ENCODE results near the gene NOTCH1.

Gene NOTCH1

GRCh38 chr9:136482793-136483588 is 62.9 kb downstream of the NOTCH1 start, which contains the start of gene SEC16A:
TSS of gene SEC16A (minus strand) at chr9:136483040. CDS start at chr9:136477615, 5,425 bp downstream.
- H3K4me3 ChIP-seq (ENCODE audit: low read depth in 1 of 2, low read length in 2 of 2) = peak within 1 kb of the TSS; percentile 67 to 90; a peak in 3 of 4 replicates
- H3K79me2 ChIP-seq (ENCODE audit: insufficient read depth, low read length) = peaks cover 50% of the 10 kb centered on the region
- H3K9ac ChIP-seq (ENCODE audit: low read depth, low read length) = peak within 1 kb of the TSS; percentile 93
- peaks cover 49% of the 10 kb centered on the region for H4K20me1 ChIP-seq (ENCODE audit: insufficient read depth, low read length)
- H3K4me1 ChIP-seq (ENCODE audit: insufficient read depth, low read length) = peaks cover 39% of the 10 kb centered on the region
- peak within 1 kb of the TSS; percentile 92 for H2AFZ ChIP-seq (ENCODE audit: low read depth, low read length)
- no peak for TF ChIP-seq CTCF (IDR thresholded peaks at IDR 0.05; ENCODE audit: borderline replicate concordance, extremely low read depth, low read length, poor library complexity, severe bottlenecking)
- no peak for TF ChIP-seq EZH2 (IDR thresholded peaks at IDR 0.05; ENCODE audit: borderline replicate concordance, low read depth, low read length, severe bottlenecking)
- H3K36me3 ChIP-seq (ENCODE audit: insufficient read depth, low read length) = peaks cover 13% of the 10 kb centered on the region
- peak; percentile 74 for ATAC-seq (ENCODE audit: insufficient read depth, low read depth)
- H3K27ac ChIP-seq (ENCODE audit: low read length) = peak within 1 kb of the TSS; percentile 100
- no peaks in the 10 kb centered on the region for H3K9me3 ChIP-seq (ENCODE audit: insufficient read depth, low read length, severe bottlenecking)
- H3K4me2 ChIP-seq (ENCODE audit: insufficient read depth, low read length) = peak within 1 kb of the TSS; percentile 93
- DNase-seq = peak; percentile 98
- H3K27me3 ChIP-seq (ENCODE audit: insufficient read depth, low read length, poor library complexity) = no peaks in the 10 kb centered on the region

- Histone ChIP-seq H4K20me1 (ENCODE audit: insufficient read depth, low read length) (peaks cover 56% of the 10 kb centered on the region), H3K4me2 (ENCODE audit: insufficient read depth, low read length) (peak overlapping the region; percentile 83), H3K4me1 (ENCODE audit: insufficient read depth, low read length) (peaks cover 39% of the 10 kb centered on the region), H3K79me2 (ENCODE audit: insufficient read depth, low read length) (peaks cover 58% of the 10 kb centered on the region), H3K27ac (ENCODE audit: low read length) (peak overlapping the region; percentile 73), H3K4me3 (ENCODE audit: low read depth in 1 of 2, low read length in 2 of 2) (peak overlapping the region; percentile 62 to 90; a peak in 3 of 4 replicates), H2AFZ (ENCODE audit: low read depth, low read length) (peak overlapping the region; percentile 59), H3K27me3 (ENCODE audit: insufficient read depth, low read length, poor library complexity) (no peaks in the 10 kb centered on the region), H3K9me3 (ENCODE audit: insufficient read depth, low read length, severe bottlenecking) (no peaks in the 10 kb centered on the region), H3K9ac (ENCODE audit: low read depth, low read length) (peak overlapping the region; percentile 87), H3K36me3 (ENCODE audit: insufficient read depth, low read length) (peaks cover 21% of the 10 kb centered on the region)
- DNase-seq (no peak), ATAC-seq (ENCODE audit: insufficient read depth, low read depth) (no peak)
- TF ChIP-seq EZH2 (IDR thresholded peaks at IDR 0.05; ENCODE audit: borderline replicate concordance, low read depth, low read length, severe bottlenecking) (no peak), CTCF (IDR thresholded peaks at IDR 0.05; ENCODE audit: borderline replicate concordance, extremely low read depth, low read length, poor library complexity, severe bottlenecking) (no peak)
These were observed 63.6 kb downstream of the NOTCH1 start for GRCh38 chr9:136482046-136482792.

DNA sequence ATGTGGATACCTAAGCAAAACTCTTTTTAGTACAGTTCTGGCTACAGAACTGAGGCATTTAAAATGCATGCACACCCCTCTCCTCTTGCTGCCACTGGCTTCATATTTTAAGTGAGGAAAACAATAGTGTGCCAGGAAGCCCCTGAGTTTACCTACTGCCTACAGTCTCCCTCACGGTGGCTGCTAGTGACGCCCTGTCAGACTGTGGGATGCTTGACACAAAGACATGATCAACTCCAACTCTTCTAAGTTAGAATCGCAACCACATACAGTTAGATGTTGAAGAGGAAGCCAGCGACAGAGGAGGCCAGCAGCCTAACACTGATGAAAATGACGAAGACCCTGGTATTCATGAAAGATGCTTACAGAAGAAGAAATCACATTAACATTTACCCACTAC is 64.3 kb downstream of the NOTCH1 start:
- H3K27ac ChIP-seq (ENCODE audit: low read length) = peak overlapping the region; percentile 73
- no peak for TF ChIP-seq EZH2 (IDR thresholded peaks at IDR 0.05; ENCODE audit: borderline replicate concordance, low read depth, low read length, severe bottlenecking)
- no peak for TF ChIP-seq CTCF (IDR thresholded peaks at IDR 0.05; ENCODE audit: borderline replicate concordance, extremely low read depth, low read length, poor library complexity, severe bottlenecking)
- no peak overlapping the region for H2AFZ ChIP-seq (ENCODE audit: low read depth, low read length)

More for the DNA sequence above, 64.3 kb downstream of the NOTCH1 start:
- Histone ChIP-seq H4K20me1 (ENCODE audit: insufficient read depth, low read length) (peaks cover 62% of the 10 kb centered on the region), H3K4me3 (ENCODE audit: low read depth in 1 of 2, low read length in 2 of 2) (peak overlapping the region; percentile 62 to 90; a peak in 3 of 4 replicates), H3K79me2 (ENCODE audit: insufficient read depth, low read length) (peaks cover 65% of the 10 kb centered on the region), H3K4me1 (ENCODE audit: insufficient read depth, low read length) (peaks cover 39% of the 10 kb centered on the region), H3K27me3 (ENCODE audit: insufficient read depth, low read length, poor library complexity) (no peaks in the 10 kb centered on the region), H3K36me3 (ENCODE audit: insufficient read depth, low read length) (peaks cover 27% of the 10 kb centered on the region), H3K4me2 (ENCODE audit: insufficient read depth, low read length) (peak overlapping the region; percentile 83), H3K9me3 (ENCODE audit: insufficient read depth, low read length, severe bottlenecking) (no peaks in the 10 kb centered on the region), H3K9ac (ENCODE audit: low read depth, low read length) (peak overlapping the region; percentile 87)
- ATAC-seq (ENCODE audit: insufficient read depth, low read depth) (no peak), DNase-seq (no peak)

Measured in DND-41 (cell line).